Cardiac muscle cell (in vitro differentiated cells and primary cell): ENCODE results near the gene EXOSC7. TPM values are rescaled to one million over a fixed set of nuclear protein-coding genes. Genes with fewer than 3 reads are reported as not detected.
"Not testable (repeated sequence)": the region's sequence is repeated elsewhere in the genome, so short reads cannot be mapped to it uniquely, and the experiment has no call there.

Source experiments
- DNase-seq, 2 donors: peaks; one replicate each; pipeline versions ENCODE4 v3.0.0 to v3.0.0-alpha.2; 2010 to 2017; ENCODE audit warnings: low read depth in 1 of 2, low spot score in 1 of 2
- H3K27ac ChIP-seq: fragments of 200-600 bp; sonication (generic); 2 replicates; pipeline ENCODE4 v1.5.1; 2016
- H3K27me3 ChIP-seq: fragments of 200-600 bp; sonication (generic); 2 replicates; pipeline ENCODE4 v1.6.0; 2016; ENCODE audit warnings: control low read depth
- H3K36me3 ChIP-seq: fragments of 200-600 bp; sonication (generic); 2 replicates; pipeline ENCODE4 v1.5.1; 2016; ENCODE audit warnings: control low read depth
- H3K4me1 ChIP-seq: fragments of 200-600 bp; sonication (generic); 2 replicates; pipeline ENCODE4 v1.8.1; 2017; ENCODE audit warnings: low read depth, mild to moderate bottlenecking, mixed run types
- H3K4me3 ChIP-seq: fragments of 200-600 bp; sonication (generic); 2 replicates; pipeline ENCODE4 v1.5.1; 2016; ENCODE audit warnings: mild to moderate bottlenecking
- H3K9me3 ChIP-seq: fragments of 200-600 bp; sonication (generic); 2 replicates; pipeline ENCODE4 v1.5.1; 2017; ENCODE audit warnings: low read depth, mild to moderate bottlenecking, control low read depth
- CTCF ChIP-seq: IDR thresholded peaks from 2 replicates; pipeline ENCODE4 v1.5.1; 2012; ENCODE audit warnings: low read depth, mild to moderate bottlenecking, low read length
- polyA plus RNA-seq: library from polyadenylated mRNA; unstranded; fragments of >200 nt; fragmentation: Nextera tagmentation; extraction: Ambion mirVana; gene quantifications from 2 replicates; pipeline ENCODE4 v1.2.1, GENCODE V29; 2016
- total RNA-seq: library from RNA; depleted of rRNA; stranded (reverse); fragments of >200 nt; gene quantifications from 2 replicates; pipeline ENCODE4 v1.2.3, GENCODE V29; 2016

The EXOSC7 gene
- total and polyA plus RNA-seq, 2 experiments from 2014 or later: 61.1 to 66.9 TPM

GRCh38 chr3:44948239-44948638, 27.8 kb upstream of the EXOSC7 start:
- H3K27ac ChIP-seq: no peak overlapping the region
- DNase-seq: no peak
- no peaks in the 10 kb centered on the region for H3K9me3 ChIP-seq
- peaks cover 3% of the 10 kb centered on the region for H3K36me3 ChIP-seq
- no peak overlapping the region for H3K4me3 ChIP-seq
- no peak for TF ChIP-seq CTCF
- H3K4me1 ChIP-seq: peaks cover 4% of the 10 kb centered on the region
- H3K27me3 ChIP-seq: no peaks in the 10 kb centered on the region

DNA sequence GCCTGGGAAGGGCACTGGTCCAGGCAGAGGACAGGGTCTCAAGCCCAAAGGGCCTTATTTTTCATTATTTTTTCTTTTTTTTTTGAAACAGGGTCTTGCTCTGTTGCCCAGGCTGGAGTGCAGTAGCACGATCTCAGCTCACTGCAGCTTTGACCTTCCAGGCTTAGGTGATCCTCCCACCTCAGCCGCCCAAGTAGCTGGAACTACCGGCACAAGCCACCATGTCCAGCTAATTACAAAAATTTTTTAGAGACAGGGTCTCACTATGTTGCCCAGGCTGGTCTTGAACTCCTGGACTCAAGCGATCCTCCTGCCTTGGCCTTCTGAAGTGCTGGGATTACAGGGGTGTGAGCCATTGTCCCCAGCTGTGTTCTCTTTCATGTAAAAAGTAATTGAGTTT, 26.3 kb upstream of the EXOSC7 start:
- not testable (repeated sequence) for H3K27ac ChIP-seq, H3K36me3 ChIP-seq

DNA sequence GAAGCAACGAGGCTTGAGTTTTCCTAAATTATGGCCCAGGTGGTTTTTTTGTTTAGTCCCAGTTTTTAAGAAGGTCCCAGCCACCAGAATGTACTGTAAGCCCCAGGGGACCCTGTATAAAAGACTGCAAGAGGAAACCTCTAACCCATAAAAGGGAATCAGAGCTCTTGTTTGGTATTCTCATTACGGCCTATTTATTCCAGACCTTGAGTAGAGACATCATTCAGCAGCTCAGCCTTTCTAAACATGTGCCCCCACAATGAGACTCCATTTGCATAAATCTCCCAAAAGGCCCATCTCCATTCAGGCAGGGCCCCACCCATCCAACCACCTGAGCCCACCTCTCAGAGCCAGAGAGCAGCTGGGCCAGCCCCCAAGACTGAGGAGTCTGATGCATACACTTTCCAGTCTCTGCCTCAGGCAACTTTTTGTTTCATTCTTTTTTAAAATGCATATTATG, 25.7 kb upstream of the EXOSC7 start:
- Histone ChIP-seq H3K27me3 (no peaks in the 10 kb centered on the region), H3K9me3 (no peaks in the 10 kb centered on the region), H3K36me3 (no peaks in the 10 kb centered on the region), H3K4me3 (no peak overlapping the region), H3K27ac (no peak overlapping the region), H3K4me1 (peaks cover 4% of the 10 kb centered on the region)
- no peak for DNase-seq
- TF ChIP-seq CTCF: no peak

More for the DNA sequence above, 26.3 kb upstream of the EXOSC7 start:
- H3K27me3 ChIP-seq, DNase-seq, H3K9me3 ChIP-seq, H3K4me3 ChIP-seq, H3K4me1 ChIP-seq: not testable (repeated sequence)

- Histone ChIP-seq H3K27ac (no peak overlapping the region), H3K36me3 (no peaks in the 10 kb centered on the region), H3K9me3 (no peaks in the 10 kb centered on the region), H3K27me3 (no peaks in the 10 kb centered on the region), H3K4me3 (no peak overlapping the region), H3K4me1 (no peaks in the 10 kb centered on the region)
- DNase-seq: no peak
- TF ChIP-seq CTCF: no peak
Observed at GRCh38 chr3:44952689-44953088, 23.4 kb upstream of the EXOSC7 start.

GRCh38 chr3:44954304-44954703, 21.7 kb upstream of the EXOSC7 start:
- Histone ChIP-seq H3K4me1 (no peaks in the 10 kb centered on the region), H3K27ac (no peak overlapping the region), H3K36me3 (no peaks in the 10 kb centered on the region), H3K9me3 (no peaks in the 10 kb centered on the region), H3K27me3 (no peaks in the 10 kb centered on the region), H3K4me3 (no peak overlapping the region)
- TF ChIP-seq CTCF: no peak
- DNase-seq: no peak

GRCh38 chr3:44954962-44955361, 21.1 kb upstream of the EXOSC7 start:
- TF ChIP-seq CTCF: no peak
- no peaks in the 10 kb centered on the region for H3K4me1 ChIP-seq

More at GRCh38 chr3:44954962-44955361, 21.1 kb upstream of the EXOSC7 start:
- Histone ChIP-seq H3K36me3 (no peaks in the 10 kb centered on the region), H3K9me3 (no peaks in the 10 kb centered on the region), H3K4me3 (no peak overlapping the region), H3K27ac (no peak overlapping the region), H3K27me3 (no peaks in the 10 kb centered on the region)
- DNase-seq: peak in 1 of 2 donors; percentile 54
